KMS-11 (cell line): ENCODE results near the gene YIF1A.

ENCODE experiments used
- H2AFZ ChIP-seq: fragments of 200-600 bp; sonication (generic); 2 replicates; pipeline ENCODE4 v1.6.1; 2016; ENCODE audit warnings: antibody characterized with exemption, mixed run types, low read depth
- H3K27ac ChIP-seq: fragments of 200-600 bp; sonication (generic); 2 replicates; pipeline ENCODE4 v1.6.1; 2016; ENCODE audit warnings: mild to moderate bottlenecking, mixed run types
- H3K27me3 ChIP-seq: fragments of 200-600 bp; sonication (generic); 2 replicates; pipeline ENCODE4 v1.6.1; 2017; ENCODE audit warnings: mild to moderate bottlenecking, low read depth, mixed run types, moderate library complexity; ENCODE audit not compliant: insufficient read depth
- H3K36me3 ChIP-seq: fragments of 200-600 bp; sonication (generic); 2 replicates; pipeline ENCODE4 v1.6.1; 2017; ENCODE audit warnings: mild to moderate bottlenecking, mixed run types; ENCODE audit not compliant: insufficient read depth
- H3K4me1 ChIP-seq: fragments of 200-600 bp; sonication (generic); 2 replicates; pipeline ENCODE4 v1.6.1; 2016; ENCODE audit warnings: mild to moderate bottlenecking, low read depth, mixed run types; ENCODE audit not compliant: poor library complexity, severe bottlenecking
- H3K4me2 ChIP-seq: fragments of 200-600 bp; sonication (generic); 2 replicates; pipeline ENCODE4 v1.7.0; 2016; ENCODE audit warnings: mild to moderate bottlenecking, mixed run types
- H3K4me3 ChIP-seq: fragments of 200-600 bp; sonication (generic); IDR thresholded peaks from 2 replicates; pipeline ENCODE4 v1.6.1; 2017; ENCODE audit warnings: low read depth, low read length, mixed read lengths; ENCODE audit not compliant: insufficient read depth
- H3K79me2 ChIP-seq: fragments of 200-600 bp; sonication (generic); 2 replicates; pipeline ENCODE4 v1.6.1; 2016; ENCODE audit warnings: low read depth, mixed run types; ENCODE audit not compliant: insufficient read depth
- H3K9ac ChIP-seq: fragments of 200-600 bp; sonication (generic); 2 replicates; pipeline ENCODE4 v1.6.1; 2016; ENCODE audit warnings: mild to moderate bottlenecking, mixed run types
- H4K20me1 ChIP-seq: fragments of 200-600 bp; sonication (generic); 2 replicates; pipeline ENCODE4 v1.6.1; 2016; ENCODE audit warnings: mild to moderate bottlenecking, mixed run types; ENCODE audit not compliant: insufficient read depth
- CTCF ChIP-seq: fragments of 200-600 bp; sonication (generic); conservative IDR thresholded peaks from 2 replicates; pipeline ENCODE4 v1.6.1; 2017; ENCODE audit warnings: low read depth, mild to moderate bottlenecking, antibody characterized with exemption, low read length, moderate library complexity, mixed read lengths

Gene YIF1A

DNA sequence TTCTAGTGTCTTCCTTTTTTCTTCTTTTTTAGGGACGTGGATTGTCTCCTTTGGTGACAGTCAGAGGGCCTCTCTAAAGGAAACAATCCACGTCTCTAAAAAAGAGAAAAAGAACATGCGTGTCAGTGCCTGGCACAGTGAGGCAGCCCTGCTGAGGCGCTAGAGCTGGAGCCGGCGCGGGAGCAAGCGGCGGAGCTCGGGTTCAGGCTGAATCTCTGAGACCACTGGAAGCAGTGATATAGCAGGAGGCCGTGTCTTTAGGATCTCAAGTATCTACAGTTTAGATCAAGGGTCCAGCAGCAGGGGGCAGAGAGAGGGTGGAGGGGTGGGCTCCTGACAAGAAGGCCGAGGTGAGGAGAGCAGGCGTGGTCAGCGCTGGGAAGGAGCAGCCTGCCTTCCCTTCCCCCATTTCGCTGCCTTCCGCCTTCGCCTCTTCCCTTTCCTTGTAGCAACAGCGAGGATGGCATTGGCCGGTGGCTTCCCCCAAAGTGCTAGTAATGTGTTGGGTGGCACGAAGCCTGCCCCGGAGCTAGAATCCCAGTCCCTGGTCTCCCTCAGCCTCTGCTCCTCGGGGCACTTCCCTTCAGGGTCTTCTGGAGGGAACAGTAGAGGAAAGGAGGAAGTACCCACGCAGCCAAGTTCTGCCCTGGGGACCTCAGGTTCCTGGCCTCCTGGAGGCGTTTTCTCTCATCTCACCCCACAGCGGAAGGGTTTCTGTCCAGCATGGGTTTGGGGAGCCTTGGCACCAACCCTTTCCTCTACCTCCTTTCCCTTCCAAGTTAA is 48.8 kb downstream of the YIF1A start:
- Histone ChIP-seq H4K20me1 (no peaks in the 10 kb centered on the region), H3K4me3 (no peak overlapping the region), H3K4me2 (no peak overlapping the region), H3K36me3 (no peaks in the 10 kb centered on the region), H2AFZ (no peak overlapping the region), H3K27ac (no peak overlapping the region), H3K27me3 (no peaks in the 10 kb centered on the region), H3K9ac (no peak overlapping the region), H3K79me2 (no peaks in the 10 kb centered on the region), H3K4me1 (peaks cover 20% of the 10 kb centered on the region)
- TF ChIP-seq CTCF, result no peak

GRCh38 chr11:66239511-66239910 is 49.4 kb downstream of the YIF1A start:
- H3K4me1 ChIP-seq, result peaks cover 20% of the 10 kb centered on the region
- no peak overlapping the region for H3K9ac ChIP-seq
- H3K4me2 ChIP-seq, result no peak overlapping the region
- no peaks in the 10 kb centered on the region for H4K20me1 ChIP-seq
- TF ChIP-seq CTCF, result no peak
- no peak overlapping the region for H3K4me3 ChIP-seq
- no peaks in the 10 kb centered on the region for H3K79me2 ChIP-seq
- no peak overlapping the region for H3K27ac ChIP-seq
- H3K36me3 ChIP-seq, result no peaks in the 10 kb centered on the region
- H3K27me3 ChIP-seq, result no peaks in the 10 kb centered on the region
- H2AFZ ChIP-seq, result no peak overlapping the region

DNA sequence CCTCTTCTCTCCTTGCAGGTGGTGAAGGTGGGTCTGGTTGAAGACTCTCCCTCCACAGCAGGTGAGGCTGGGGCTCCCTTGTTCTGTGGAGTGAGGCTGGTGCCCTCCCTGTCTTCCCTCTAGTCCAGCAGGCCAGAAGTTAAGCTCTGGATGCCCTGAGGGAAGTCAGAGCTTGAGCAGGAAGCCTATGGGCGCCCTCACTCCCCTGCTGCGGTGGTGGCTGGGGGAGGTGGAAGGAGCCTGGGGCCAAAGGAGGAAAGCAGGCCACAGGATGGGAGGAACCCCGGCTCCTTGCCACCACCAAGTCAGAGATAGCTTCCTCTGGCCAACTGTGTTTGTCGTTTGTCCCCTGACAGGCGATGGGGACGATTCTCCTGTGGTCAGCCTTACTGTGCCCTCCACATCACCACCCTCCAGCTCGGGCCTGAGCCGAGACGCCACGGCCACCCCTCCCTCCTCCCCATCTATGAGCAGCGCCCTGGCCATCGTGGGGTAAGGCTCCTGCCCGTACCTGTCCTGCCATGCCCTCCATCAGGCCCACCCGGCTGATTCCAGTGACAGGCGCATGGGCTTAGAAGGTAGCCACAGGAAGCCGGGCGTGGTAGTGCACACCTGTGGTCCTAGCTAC is 50.0 kb downstream of the YIF1A start:
- H3K4me1 ChIP-seq, result peaks cover 20% of the 10 kb centered on the region
- no peak overlapping the region for H3K27ac ChIP-seq

DNA sequence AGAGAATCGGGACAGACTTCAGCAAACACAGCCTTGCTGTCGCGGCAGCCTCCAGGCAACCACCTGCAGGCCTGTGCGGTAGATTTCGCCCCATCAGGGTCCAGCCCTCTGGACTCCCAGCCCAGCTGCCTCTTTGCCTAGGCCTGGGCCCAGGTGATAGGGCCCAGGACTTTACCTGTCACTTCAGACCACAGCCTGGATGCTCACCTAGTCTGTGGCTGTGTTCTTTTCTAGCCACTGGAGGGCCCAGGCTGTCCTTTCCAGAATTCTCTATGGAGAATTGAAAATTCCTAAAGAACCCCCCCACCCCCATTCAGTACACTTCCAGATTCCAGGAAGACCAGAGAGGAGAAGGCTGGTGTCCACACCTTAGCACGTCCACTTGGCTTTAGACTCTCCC is 51.1 kb downstream of the YIF1A start:
- TF ChIP-seq CTCF, result no peak
- no peak overlapping the region for H3K4me2 ChIP-seq
- H4K20me1 ChIP-seq, result no peaks in the 10 kb centered on the region

More for the DNA sequence above, 50.0 kb downstream of the YIF1A start:
- Histone ChIP-seq H3K36me3 (no peaks in the 10 kb centered on the region), H3K27me3 (no peaks in the 10 kb centered on the region), H3K79me2 (no peaks in the 10 kb centered on the region), H3K4me3 (no peak overlapping the region), H3K9ac (no peak overlapping the region), H2AFZ (no peak overlapping the region), H4K20me1 (no peaks in the 10 kb centered on the region), H3K4me2 (no peak overlapping the region)
- no peak for TF ChIP-seq CTCF

More for the DNA sequence above, 51.1 kb downstream of the YIF1A start:
- no peaks in the 10 kb centered on the region for H3K79me2 ChIP-seq
- no peak overlapping the region for H2AFZ ChIP-seq
- H3K36me3 ChIP-seq, result no peaks in the 10 kb centered on the region
- H3K27ac ChIP-seq, result no peak overlapping the region
- no peaks in the 10 kb centered on the region for H3K27me3 ChIP-seq
- H3K9ac ChIP-seq, result no peak overlapping the region
- H3K4me1 ChIP-seq, result peaks cover 20% of the 10 kb centered on the region
- no peak overlapping the region for H3K4me3 ChIP-seq
